Thoracic aorta (tissue), 2 donors: ENCODE measurements around the gene CA5A. TPM values are rescaled to one million over a fixed set of nuclear protein-coding genes. Genes with fewer than 3 reads are reported as not detected.
A peak's percentile ranks its signal among the peaks of the same experiment; 100 is the strongest.
"Not testable (repeated sequence)": the region's sequence is repeated elsewhere in the genome, so short reads cannot be mapped to it uniquely, and the experiment has no call there.

Experiments used
- ATAC-seq: fragments of 150-250 bp; one replicate; pipeline ENCODE4 v1.8.0; 2017; ENCODE audit warnings: low read depth; ENCODE audit not compliant: insufficient number of reproducible peaks, low FRiP score
- DNase-seq: peaks from one replicate; pipeline ENCODE4 v3.0.0-alpha.2; 2020; ENCODE audit warnings: low spot score
- H3K27ac ChIP-seq, 2 donors: fragments of 200-600 bp; sonication (generic); 1 replicate in 1 of 2; 2 replicates in 1 of 2; pipeline ENCODE4 v1.5.1; 2016; ENCODE audit warnings: mild to moderate bottlenecking in 2 of 2, moderate library complexity in 2 of 2
- H3K27me3 ChIP-seq: fragments of 200-600 bp; sonication (generic); replicated peaks from 2 replicates; pipeline ENCODE4 v1.6.0; 2016; ENCODE audit warnings: mild to moderate bottlenecking; ENCODE audit not compliant: insufficient read depth
- H3K36me3 ChIP-seq: fragments of 200-600 bp; sonication (generic); one replicate; pipeline ENCODE4 v1.5.1; 2016
- H3K4me1 ChIP-seq, 2 donors: fragments of 200-600 bp; sonication (generic); 1 replicate in 1 of 2; 2 replicates in 1 of 2; pipeline versions ENCODE4 v1.5.1 to v1.6.0; 2016; ENCODE audit warnings: low read depth in 2 of 2, mild to moderate bottlenecking in 1 of 2; ENCODE audit not compliant: control insufficient read depth in 1 of 2
- H3K4me3 ChIP-seq: fragments of 200-600 bp; sonication (generic); 2 replicates; pipeline ENCODE4 v1.5.1; 2016; ENCODE audit warnings: mild to moderate bottlenecking
- H3K9me3 ChIP-seq: fragments of 200-600 bp; sonication (generic); 2 replicates; pipeline ENCODE4 v1.5.1; 2016
- total RNA-seq, 2 donors: library from RNA; depleted of rRNA; stranded (reverse); fragments of >200 nt; gene quantifications; one replicate each; pipeline versions ENCODE4 v1.1.0 to v1.2.3, GENCODE V29; 2016
- TF ChIP-seq, protein P1 (sequence below): fragments of 200-600 bp; sonication (generic); IDR thresholded peaks from one replicate; pipeline ENCODE4 v1.5.1; 2019; ENCODE audit warnings: antibody characterized with exemption

Gene CA5A
- total RNA-seq, 2 donors from 2014 or later, result not detected

DNA sequence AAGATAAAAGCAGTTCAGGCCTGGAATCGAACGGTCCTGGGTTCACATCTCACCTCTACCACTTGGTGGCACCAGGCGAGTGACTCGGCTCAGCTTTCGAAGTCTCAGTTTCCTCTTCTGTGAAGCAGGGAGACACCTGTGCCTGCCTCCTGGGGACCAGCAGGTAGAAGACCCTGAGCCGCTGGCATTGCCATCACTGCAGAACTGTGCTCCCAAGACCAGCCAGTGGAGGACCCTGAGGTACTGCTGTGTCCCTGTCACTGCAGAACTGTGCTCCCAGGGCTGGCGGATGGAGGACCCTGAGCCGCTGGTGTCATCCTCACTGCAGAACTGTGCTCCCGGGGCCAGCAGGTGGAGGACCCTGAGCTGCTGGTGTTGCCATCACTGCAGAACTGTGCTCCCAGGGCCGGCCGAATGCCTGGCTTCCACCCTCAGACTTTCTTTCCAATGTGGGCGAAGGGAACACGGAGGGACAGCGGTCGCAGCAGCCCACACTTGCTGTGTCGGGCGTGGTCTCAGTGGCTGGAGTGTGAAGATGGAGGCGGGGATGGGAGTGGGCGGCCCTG, 58.3 kb downstream of the CA5A start:
- Histone ChIP-seq H3K27ac (no peak overlapping the region), H3K4me3 (no peak overlapping the region), H3K4me1 (no peaks in the 10 kb centered on the region), H3K9me3 (no peaks in the 10 kb centered on the region), H3K27me3 (no peaks in the 10 kb centered on the region), H3K36me3 (no peaks in the 10 kb centered on the region)
- ATAC-seq, result no peak
- DNase-seq, result no peak
- TF ChIP-seq, protein P1, sequence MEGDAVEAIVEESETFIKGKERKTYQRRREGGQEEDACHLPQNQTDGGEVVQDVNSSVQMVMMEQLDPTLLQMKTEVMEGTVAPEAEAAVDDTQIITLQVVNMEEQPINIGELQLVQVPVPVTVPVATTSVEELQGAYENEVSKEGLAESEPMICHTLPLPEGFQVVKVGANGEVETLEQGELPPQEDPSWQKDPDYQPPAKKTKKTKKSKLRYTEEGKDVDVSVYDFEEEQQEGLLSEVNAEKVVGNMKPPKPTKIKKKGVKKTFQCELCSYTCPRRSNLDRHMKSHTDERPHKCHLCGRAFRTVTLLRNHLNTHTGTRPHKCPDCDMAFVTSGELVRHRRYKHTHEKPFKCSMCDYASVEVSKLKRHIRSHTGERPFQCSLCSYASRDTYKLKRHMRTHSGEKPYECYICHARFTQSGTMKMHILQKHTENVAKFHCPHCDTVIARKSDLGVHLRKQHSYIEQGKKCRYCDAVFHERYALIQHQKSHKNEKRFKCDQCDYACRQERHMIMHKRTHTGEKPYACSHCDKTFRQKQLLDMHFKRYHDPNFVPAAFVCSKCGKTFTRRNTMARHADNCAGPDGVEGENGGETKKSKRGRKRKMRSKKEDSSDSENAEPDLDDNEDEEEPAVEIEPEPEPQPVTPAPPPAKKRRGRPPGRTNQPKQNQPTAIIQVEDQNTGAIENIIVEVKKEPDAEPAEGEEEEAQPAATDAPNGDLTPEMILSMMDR, result no peak

DNA sequence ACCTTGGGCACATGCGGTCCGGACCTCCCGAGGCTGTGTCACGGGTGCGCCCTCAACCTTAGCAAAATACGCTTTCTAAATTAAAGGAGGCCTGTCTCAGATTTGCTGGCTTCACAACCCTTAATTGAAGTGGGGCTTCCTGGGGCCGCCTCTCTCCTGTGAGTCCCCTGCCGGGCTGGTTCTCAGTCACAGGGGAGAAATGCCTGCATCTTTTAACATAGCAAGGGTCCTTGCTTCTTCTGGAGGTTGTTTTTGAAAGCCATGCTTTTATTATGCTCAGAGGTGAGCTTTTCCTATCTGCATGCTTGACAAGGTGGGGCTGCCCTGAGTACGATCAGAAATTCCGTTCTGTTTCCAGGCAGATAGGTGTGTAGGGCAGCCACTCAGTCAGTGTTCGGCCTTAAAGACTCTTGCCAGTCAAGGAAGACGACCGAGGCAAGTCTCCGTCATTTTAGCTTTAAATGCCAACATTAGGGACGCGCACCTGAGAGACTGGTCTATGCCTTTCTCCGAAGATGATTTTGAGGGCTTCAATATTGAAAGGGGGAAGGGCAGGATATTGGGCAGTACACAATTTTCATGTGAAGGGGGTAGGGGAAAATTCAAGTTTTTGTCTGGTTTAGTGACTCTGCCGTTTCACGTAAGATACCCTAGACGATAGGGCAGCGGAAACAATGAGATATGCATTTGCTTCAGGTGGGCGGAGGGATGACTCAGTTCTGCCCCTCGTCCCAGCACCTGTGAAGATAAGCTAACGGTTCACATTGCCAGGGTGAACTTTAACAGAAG, 61.5 kb downstream of the CA5A start:
- ATAC-seq (no peak), DNase-seq (no peak)
- H3K27me3 ChIP-seq, result no peaks in the 10 kb centered on the region
- H3K4me3 ChIP-seq, result no peak overlapping the region
- H3K36me3 ChIP-seq, result no peaks in the 10 kb centered on the region
- H3K9me3 ChIP-seq, result no peaks in the 10 kb centered on the region
- H3K27ac ChIP-seq, result no peak overlapping the region
- TF ChIP-seq, protein P1, result no peak
- H3K4me1 ChIP-seq, result no peaks in the 10 kb centered on the region

DNA sequence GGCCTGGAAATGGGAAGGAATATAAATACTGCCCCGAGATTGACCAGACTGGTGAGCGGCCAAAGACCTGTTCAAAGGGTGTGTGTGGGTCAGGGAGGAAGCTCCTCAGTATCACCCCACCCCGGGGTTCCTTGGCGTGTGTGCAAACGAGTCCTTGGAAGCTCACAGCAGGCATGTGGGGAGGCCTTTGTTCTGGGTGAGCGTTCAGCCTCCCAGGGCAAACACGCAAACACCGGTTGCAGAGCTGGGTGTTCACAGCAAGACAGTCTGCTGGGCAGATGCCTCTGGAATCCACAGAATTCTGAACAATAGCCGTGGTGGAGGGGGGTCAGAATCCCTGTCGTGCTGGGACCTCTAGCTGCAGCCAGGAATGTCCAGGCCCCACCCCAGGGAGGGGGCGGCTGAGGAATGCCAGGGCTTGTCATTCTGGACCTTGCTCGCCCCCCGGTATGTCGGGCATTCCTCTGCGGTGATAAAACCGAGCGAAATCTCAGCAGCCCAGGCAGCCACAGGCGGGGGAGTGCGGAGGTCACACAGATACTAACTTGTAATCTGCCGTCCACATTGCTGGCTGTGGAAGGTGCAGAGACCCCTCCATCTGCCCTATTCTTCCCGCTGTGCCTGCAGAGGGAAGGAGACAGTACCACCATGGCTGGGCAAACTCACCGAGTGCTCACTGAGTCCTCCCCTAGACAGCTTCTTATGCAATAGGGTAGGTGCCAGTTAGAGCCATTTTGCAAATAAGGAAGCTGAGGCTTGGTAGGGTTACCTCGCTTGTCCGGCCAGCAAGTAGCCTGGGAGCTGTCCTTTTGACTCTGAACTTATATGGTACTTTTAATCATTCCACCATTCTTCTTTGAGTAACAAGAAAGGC, 65.7 kb downstream of the CA5A start:
- peaks cover 8 to 14% of the 10 kb centered on the region in 2 donors for H3K4me1 ChIP-seq
- not testable (repeated sequence) for H3K4me3 ChIP-seq, H3K27me3 ChIP-seq, DNase-seq, ATAC-seq, H3K27ac ChIP-seq, H3K9me3 ChIP-seq, H3K36me3 ChIP-seq

DNA sequence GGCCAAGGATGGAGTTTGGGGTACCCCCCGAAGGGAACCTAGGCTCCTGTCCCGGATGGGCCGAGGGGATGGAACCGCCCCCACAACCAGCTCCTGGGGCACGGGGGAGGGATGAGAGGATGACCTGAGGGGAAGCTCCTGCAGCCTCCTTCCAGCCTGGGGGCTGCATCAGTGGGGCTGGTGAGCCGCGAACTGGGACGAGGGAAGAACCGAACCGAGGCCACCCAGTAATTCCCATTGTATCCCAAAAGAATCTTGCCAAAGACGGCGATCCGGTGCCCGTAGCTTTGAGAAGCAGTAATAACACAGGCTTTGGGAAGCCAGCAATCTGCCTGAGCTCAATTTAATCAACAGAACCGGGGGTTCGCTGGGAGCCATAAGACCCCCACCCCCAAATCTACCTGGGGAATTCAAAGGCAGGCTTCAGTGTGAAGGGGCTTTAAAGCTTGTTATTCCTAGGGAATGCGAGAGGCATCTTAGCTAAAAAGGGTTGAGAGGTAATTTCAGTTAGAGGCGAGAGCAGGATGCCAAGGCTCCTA, 66.4 kb downstream of the CA5A start:
- ATAC-seq, H3K27me3 ChIP-seq, H3K9me3 ChIP-seq, DNase-seq, H3K27ac ChIP-seq, H3K36me3 ChIP-seq: not testable (repeated sequence)
- H3K4me1 ChIP-seq, result peaks cover 8 to 14% of the 10 kb centered on the region in 2 donors
- peak overlapping the region; percentile 35 for H3K4me3 ChIP-seq

DNA sequence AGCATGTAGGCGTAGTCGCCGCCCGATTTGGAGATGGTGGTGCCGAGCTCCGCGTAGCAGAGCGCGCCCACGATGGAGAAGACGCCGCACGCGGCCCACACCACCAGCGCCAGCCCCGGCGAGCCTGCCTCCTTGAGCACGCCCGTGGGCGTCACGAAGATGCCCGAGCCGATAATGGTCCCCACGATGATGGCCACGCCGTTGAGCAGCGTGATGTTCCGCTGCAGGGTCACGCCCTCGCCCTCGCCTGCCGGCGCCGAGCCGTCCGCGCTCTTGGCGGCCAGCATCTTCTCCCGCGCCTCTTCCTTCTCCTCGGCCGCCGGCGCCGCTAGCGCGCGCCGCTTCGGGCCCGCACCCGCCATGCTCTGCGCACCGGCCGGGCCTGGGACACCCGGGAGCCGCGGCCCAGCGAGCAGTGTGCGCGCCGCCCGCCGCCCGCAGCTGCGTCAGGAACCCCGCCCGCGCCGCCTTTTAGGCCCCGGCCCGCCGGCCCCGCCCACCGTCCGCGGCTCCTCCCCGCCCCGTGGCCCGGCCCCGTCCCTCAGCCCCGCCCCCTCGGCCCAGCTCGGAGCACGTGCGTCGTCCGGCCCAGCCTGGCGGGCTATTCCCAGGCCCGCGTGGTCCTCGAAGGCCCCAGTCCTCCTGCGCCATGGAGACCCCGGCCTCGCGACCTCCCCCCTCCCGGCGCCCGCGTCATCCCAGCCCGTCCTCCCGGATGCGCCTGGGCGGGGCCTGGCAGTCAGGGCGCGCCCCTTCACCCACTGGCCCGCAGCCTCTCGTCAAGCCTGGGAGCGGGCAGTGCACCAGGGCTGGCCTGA, 67.1 kb downstream of the CA5A start, which contains the start of gene SLC7A5:
Gene SLC7A5 (minus strand): TSS at position 447 of the 818 bp plus-strand sequence. CDS start 85 bp downstream, at position 362.
- peak within 1 kb of the TSS in 1 of 2 donors; percentile 21 for H3K27ac ChIP-seq
- peaks cover 8 to 14% of the 10 kb centered on the region in 2 donors for H3K4me1 ChIP-seq
- peak; percentile 44 for ATAC-seq
- DNase-seq, H3K27me3 ChIP-seq, H3K36me3 ChIP-seq, H3K9me3 ChIP-seq: not testable (repeated sequence)
- peak within 1 kb of the TSS; percentile 73 for H3K4me3 ChIP-seq

DNA sequence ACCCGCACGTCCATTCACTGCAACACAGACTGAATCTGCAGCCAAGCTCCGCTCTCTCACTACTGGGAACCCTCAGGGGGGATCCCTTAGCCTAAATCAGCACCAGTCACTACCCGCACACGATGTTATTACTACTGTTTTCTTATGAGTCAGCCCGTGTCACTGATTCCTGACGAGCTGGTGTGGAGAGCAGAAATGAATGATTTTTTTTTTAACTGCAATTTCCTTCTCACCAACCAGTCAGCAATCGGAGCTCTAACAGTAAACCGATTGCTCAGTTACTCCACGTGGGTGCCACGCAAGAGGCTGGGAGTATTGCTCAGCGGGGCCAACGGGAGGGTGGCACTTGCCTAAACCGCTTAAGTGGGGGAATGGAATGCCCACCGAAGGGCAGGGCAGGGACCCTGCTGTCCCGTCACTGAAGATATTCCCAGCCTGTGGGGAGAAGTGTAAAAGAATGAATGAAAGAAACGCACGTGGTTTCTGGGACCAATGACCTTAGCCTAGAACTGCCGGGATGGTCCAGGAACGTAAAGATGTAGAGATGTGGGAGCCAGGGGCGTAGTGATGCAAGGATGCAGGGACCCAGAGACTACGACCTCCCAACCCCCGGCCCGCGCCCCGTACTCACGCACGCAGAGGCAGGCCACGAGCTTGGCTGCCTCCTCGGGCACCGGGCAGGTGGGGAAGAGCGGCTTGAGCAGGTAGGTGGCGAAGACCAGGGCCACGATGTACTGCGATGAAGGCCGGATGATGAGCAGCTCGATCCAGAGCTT, 67.9 kb downstream of the CA5A start:
- DNase-seq, result peak; percentile 31
- H3K27me3 ChIP-seq, H3K9me3 ChIP-seq, H3K36me3 ChIP-seq: not testable (repeated sequence)
- H3K4me1 ChIP-seq, result peaks cover 8 to 14% of the 10 kb centered on the region in 2 donors
- peak overlapping the region; percentile 73 for H3K4me3 ChIP-seq
- H3K27ac ChIP-seq, result peak overlapping the region in 1 of 2 donors; percentile 21
- ATAC-seq, result peak; percentile 85

DNA sequence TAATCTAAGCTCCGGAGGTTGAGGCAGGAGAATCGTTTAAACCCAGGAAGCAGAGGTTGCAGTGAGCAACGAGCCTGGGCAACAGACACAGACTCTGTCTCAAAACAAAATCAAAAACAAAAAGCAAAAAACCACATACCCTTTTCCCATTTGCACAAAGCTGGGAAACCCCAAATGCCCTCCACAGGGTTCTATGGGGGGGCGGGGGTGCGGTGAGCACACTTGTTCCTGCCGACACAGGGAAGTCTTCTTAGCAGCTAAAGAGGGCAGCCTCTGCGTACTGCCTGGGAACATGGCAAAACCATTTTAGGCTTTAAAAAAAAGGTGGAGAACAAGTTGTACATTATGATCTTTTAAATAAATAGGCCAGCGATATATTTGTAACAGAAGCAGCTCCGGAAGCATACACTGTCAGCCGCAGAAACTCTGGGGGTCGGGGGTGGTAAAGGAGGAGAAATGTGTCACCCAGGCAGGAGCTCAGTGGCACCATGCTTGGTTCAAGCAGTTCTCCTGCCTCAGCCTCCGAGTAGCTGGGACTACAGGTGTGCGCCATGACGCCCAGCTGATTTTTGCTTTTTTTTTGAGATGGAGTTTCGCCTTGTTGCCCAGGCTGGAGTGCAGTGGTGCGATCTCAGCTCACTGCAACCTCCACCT, 70.3 kb downstream of the CA5A start:
- H3K27ac ChIP-seq, H3K27me3 ChIP-seq, H3K36me3 ChIP-seq, H3K9me3 ChIP-seq, ATAC-seq, DNase-seq, H3K4me3 ChIP-seq: not testable (repeated sequence)
- H3K4me1 ChIP-seq, result peaks cover 8 to 14% of the 10 kb centered on the region in 2 donors
